GM12878 (cell line): ENCODE measurements around the gene VGF. TPM values are rescaled to one million over a fixed set of nuclear protein-coding genes. Genes with fewer than 3 reads are reported as not detected.

Experiments used
- ATAC-seq: fragments of 200-7000 bp; cut with Tn5 transposase; 3 replicates; pipeline ENCODE4 v1.9.1; 2020; ENCODE audit warnings: mild to moderate bottlenecking, moderate library complexity
- BruUV-seq: library from RNA; stranded (reverse); fragments of 400-500 nt; replicated peaks from 2 replicates; lab custom pipeline; 2021; lab: Mats Ljungman, UMichigan
- CTCF ChIA-PET: fragments of 300-600 bp; sonication (Branson Sonifier 250); formaldehyde crosslinking; extraction: SDS; loops from one replicate; lab custom pipeline; 2021; ENCODE audit warnings: inconsistent platforms; lab: Yijun Ruan, JAX
- POLR2A ChIA-PET: fragments of 350-600 bp; formaldehyde crosslinking; extraction: SDS; loops from one replicate; lab custom pipeline; 2021; ENCODE audit warnings: inconsistent platforms; lab: Charles Lee
- RAD21 ChIA-PET: fragments of 300-600 bp; sonication (Branson Sonifier 250); formaldehyde crosslinking; loops from one replicate; lab custom pipeline; 2023; ENCODE audit warnings: antibody characterized with exemption; ENCODE audit not compliant: unreplicated experiment; lab: Charles Lee
- SMC1A ChIA-PET: fragments of 300-600 bp; sonication (Branson Sonifier 250); formaldehyde crosslinking; loops from one replicate; lab custom pipeline; 2023; ENCODE audit not compliant: unreplicated experiment, uncharacterized antibody; lab: Charles Lee
- DNase-seq: peaks from one replicate; pipeline ENCODE4 v3.0.0-alpha.2; 2011; ENCODE audit warnings: low read depth, low spot score
- FAIRE-seq: peaks from 3 replicates; lab custom pipeline; 2011; peaks lifted over from hg19 to GRCh38; lab: Jason Lieb, UNC
- H2AFZ ChIP-seq: 2 replicates; pipeline ENCODE4 v1.6.0; 2011; ENCODE audit warnings: low read depth, low read length, control low read depth; ENCODE audit not compliant: control insufficient read depth
- H3K27ac ChIP-seq: 2 replicates; pipeline ENCODE4 v1.5.1; 2011; ENCODE audit warnings: control low read depth; ENCODE audit not compliant: control insufficient read depth, insufficient read depth
- H3K27me3 ChIP-seq, 2 experiments: replicated peaks in 1 of 2; 2 replicates each; pipeline versions ENCODE4 v1.6.0 to v1.6.1; 2011; ENCODE audit warnings: low read length in 1 of 2; ENCODE audit not compliant: control insufficient read depth in 2 of 2, insufficient read depth in 2 of 2
- H3K36me3 ChIP-seq, 2 experiments: 2 replicates each; pipeline ENCODE4 v1.5.1; 2011; ENCODE audit warnings: low read length in 1 of 2; ENCODE audit not compliant: control insufficient read depth in 2 of 2, insufficient read depth in 2 of 2
- H3K4me1 ChIP-seq: 2 replicates; pipeline ENCODE4 v1.6.1; 2011; ENCODE audit warnings: mild to moderate bottlenecking, low read length, moderate library complexity, mixed read lengths; ENCODE audit not compliant: control insufficient read depth, insufficient read depth
- H3K4me2 ChIP-seq: 2 replicates; pipeline ENCODE4 v1.6.0; 2011; ENCODE audit warnings: control low read depth; ENCODE audit not compliant: control insufficient read depth, insufficient read depth
- H3K4me3 ChIP-seq: fragments of 200-600 bp; sonication (generic); 2 replicates; pipeline ENCODE4 v1.5.1; 2016
- H3K79me2 ChIP-seq: 2 replicates; pipeline ENCODE4 v1.6.0; 2011; ENCODE audit warnings: low read length; ENCODE audit not compliant: control insufficient read depth, insufficient read depth
- H3K9ac ChIP-seq: 2 replicates; pipeline ENCODE4 v1.8.0; 2011; ENCODE audit warnings: low read length, control low read depth, mixed read lengths; ENCODE audit not compliant: control insufficient read depth, insufficient read depth
- H3K9me3 ChIP-seq: replicated peaks from 3 replicates; pipeline ENCODE4 v1.5.1; 2011; ENCODE audit warnings: mild to moderate bottlenecking, low read length; ENCODE audit not compliant: control insufficient read depth, insufficient read depth
- H4K20me1 ChIP-seq: 2 replicates; pipeline ENCODE4 v1.6.0; 2011; ENCODE audit not compliant: control insufficient read depth, insufficient read depth
- CHD2 ChIP-seq: IDR thresholded peaks from 2 replicates; pipeline ENCODE4 v1.6.1; 2011; ENCODE audit warnings: low read depth, low read length, improper control_type of control experiment, borderline replicate concordance
- FOS ChIP-seq: IDR thresholded peaks from 3 replicates; pipeline ENCODE4 v1.6.1; 2011; ENCODE audit warnings: borderline replicate concordance; ENCODE audit not compliant: insufficient read length; ENCODE audit errors: extremely low read depth
- IRF4 ChIP-seq: IDR thresholded peaks from 2 replicates; pipeline ENCODE4 v1.6.1; 2011; ENCODE audit warnings: low read depth, low read length
- RCOR1 ChIP-seq: conservative IDR thresholded peaks from 2 replicates; pipeline ENCODE4 v1.6.1; 2012; ENCODE audit warnings: low read depth, low read length, improper control_type of control experiment
- RFX5 ChIP-seq: IDR thresholded peaks from 2 replicates; pipeline ENCODE4 v1.6.1; 2011; ENCODE audit warnings: low read depth, low read length, improper control_type of control experiment
- SMARCA5 ChIP-seq: fragments of 450-650 bp; IDR thresholded peaks from 2 replicates; pipeline ENCODE4 v1.6.1; 2017; ENCODE audit warnings: mild to moderate bottlenecking
- ZNF207 ChIP-seq: fragments of 450-650 bp; IDR thresholded peaks from 2 replicates; pipeline ENCODE4 v1.6.1; 2014; ENCODE audit warnings: antibody characterized with exemption, mild to moderate bottlenecking, borderline replicate concordance
- WGBS: methylation state at CpG from one replicate; pipeline ENCODE4 v1.1.6; 2016; ENCODE audit warnings: low lambda C conversion rate; ENCODE audit not compliant: insufficient replicate concordance, insufficient coverage; ENCODE audit errors: missing lambda C conversion rate; 5-methylcytosine and 5-hydroxymethylcytosine counted together
- in situ Hi-C: fragments of 300-500 bp; cut with MboI; formaldehyde crosslinking; loops from 9 replicates; pipeline ENCODE4 v1.14.3; 2018; ENCODE audit warnings: mixed read lengths
- intact Hi-C: fragments of 100-400 bp; cut with micrococcal nuclease; formaldehyde crosslinking; loops from one replicate; pipeline ENCODE4 v1.14.2; 2022; ENCODE audit not compliant: unreplicated experiment
- polyA plus RNA-seq, 11 experiments: library from polyadenylated mRNA; depleted of rRNA in 4 of 11; unstranded in 6 of 11; stranded (reverse) in 5 of 11; fragments of >200 nt; fragmentation: Nextera tagmentation in 4 of 11; fragmentation: Illumina TruSeq in 1 of 11; extraction: Ambion mirVana in 4 of 11; extraction: Trizol in 1 of 11; gene quantifications; 1 replicate in 1 of 11; 2 replicates in 10 of 11; pipeline versions ENCODE4 v1.2.1 to v1.2.3, GENCODE V29; 2011 to 2016; ENCODE audit warnings: inconsistent platforms in 2 of 11, missing spikeins in 2 of 11, low read depth in 1 of 11
- total RNA-seq, 4 experiments: library from RNA; depleted of rRNA in 3 of 4; stranded (reverse); fragments of >200 nt in 3 of 4; fragmentation: Illumina TruSeq in 1 of 4; extraction: Trizol in 1 of 4; gene quantifications; 2 replicates each; pipeline versions ENCODE4 v1.2.1 to v1.2.3, GENCODE V29; 2013 to 2021

Gene VGF
- total and polyA plus RNA-seq, 10 of the 15 experiments (the other 5 are each of a cell fraction or from before 2014, with no cell fraction given): 0.09 to 0.25 (median 0.17) TPM; not detected in 6

GRCh38 chr7:101202603-101202918, 37.2 kb upstream of the VGF start:
- Histone ChIP-seq H3K9ac (no peak overlapping the region), H2AFZ (no peak overlapping the region), H3K27me3 (peaks cover 0 to 9% of the 10 kb centered on the region in 2 experiments; a peak in 2 of 4 replicates), H3K4me1 (no peaks in the 10 kb centered on the region; the same call in 1 of the 2 replicates), H3K79me2 (no peaks in the 10 kb centered on the region), H3K4me2 (no peak overlapping the region), H3K36me3 (no peaks in the 10 kb centered on the region), H3K9me3 (no peaks in the 10 kb centered on the region), H3K27ac (no peak overlapping the region), H4K20me1 (no peaks in the 10 kb centered on the region), H3K4me3 (no peak overlapping the region)
- no peak for FAIRE-seq
- CTCF ChIA-PET: interaction anchor here (4.1 kb wide), 1 partner anchor 10 kb away, joined by 18 read pairs; no protein-coding TSS in a partner anchor
- no peak for TF ChIP-seq CHD2
- no peak for TF ChIP-seq RCOR1
- TF ChIP-seq SMARCA5: no peak
- no peak for TF ChIP-seq RFX5
- TF ChIP-seq ZNF207: no peak
- no peak for TF ChIP-seq IRF4
- no peak for TF ChIP-seq FOS
- WGBS: 85% methylated on average over 5 of the region's 5 CpGs
- DNase-seq: no peak
- no TSS peak for BruUV-seq
- SMC1A ChIA-PET: interaction anchor here (1.7 kb wide), 1 partner anchor 15 kb away, joined by 5 read pairs; the partner anchor contains the start of genes PLOD3 and ZNHIT1
- RAD21 ChIA-PET: no interaction called here
- POLR2A ChIA-PET: no interaction called here
- ATAC-seq: no peak
- in situ Hi-C loops (no loop called here), intact Hi-C loops (no loop called here)
